ENCODE measurements around the gene DPYD. TPM values are rescaled to one million over a fixed set of nuclear protein-coding genes. Genes with fewer than 3 reads are reported as not detected.
A peak's percentile ranks its signal among the peaks of the same experiment; 100 is the strongest.

DPYD gene
- total RNA-seq, 2 donors from 2014 or later: 9.2 to 17.5 TPM

DNA sequence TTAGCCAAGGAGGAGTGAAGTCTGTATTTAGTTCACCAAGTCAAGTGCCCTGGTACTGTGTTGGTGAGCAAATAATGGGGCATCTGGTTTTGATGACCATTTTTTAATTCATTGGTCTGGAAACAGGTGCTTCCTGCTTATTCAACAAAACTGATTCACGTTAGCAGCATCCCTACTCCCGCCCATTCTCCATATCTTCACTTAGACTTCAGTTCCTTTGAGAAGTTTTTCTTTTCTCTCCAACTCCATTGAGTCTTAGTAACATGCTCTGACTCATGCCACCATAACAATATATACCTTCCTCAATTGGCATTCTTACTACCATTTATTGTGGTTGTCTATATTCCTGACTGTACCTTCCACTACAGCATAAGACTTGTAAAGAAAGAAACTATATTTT, 468.9 kb downstream of the DPYD start:
- Mint-ChIP-seq H3K36me3 (ENCODE audit: low read depth) (no peaks in the 10 kb centered on the region), H3K4me1 (peaks cover 5% of the 10 kb centered on the region), H3K9me3 (no peaks in the 10 kb centered on the region), H3K27ac (no peak overlapping the region), H3K27me3 (ENCODE audit: insufficient read depth) (no peaks in the 10 kb centered on the region), H3K4me3 (no peak overlapping the region)
- no peak for DNase-seq
- H3K27me3 ChIP-seq (ENCODE audit: control insufficient read depth, insufficient read depth, low read length, poor library complexity, severe bottlenecking): no peaks in the 10 kb centered on the region
- TF ChIP-seq, protein P1, sequence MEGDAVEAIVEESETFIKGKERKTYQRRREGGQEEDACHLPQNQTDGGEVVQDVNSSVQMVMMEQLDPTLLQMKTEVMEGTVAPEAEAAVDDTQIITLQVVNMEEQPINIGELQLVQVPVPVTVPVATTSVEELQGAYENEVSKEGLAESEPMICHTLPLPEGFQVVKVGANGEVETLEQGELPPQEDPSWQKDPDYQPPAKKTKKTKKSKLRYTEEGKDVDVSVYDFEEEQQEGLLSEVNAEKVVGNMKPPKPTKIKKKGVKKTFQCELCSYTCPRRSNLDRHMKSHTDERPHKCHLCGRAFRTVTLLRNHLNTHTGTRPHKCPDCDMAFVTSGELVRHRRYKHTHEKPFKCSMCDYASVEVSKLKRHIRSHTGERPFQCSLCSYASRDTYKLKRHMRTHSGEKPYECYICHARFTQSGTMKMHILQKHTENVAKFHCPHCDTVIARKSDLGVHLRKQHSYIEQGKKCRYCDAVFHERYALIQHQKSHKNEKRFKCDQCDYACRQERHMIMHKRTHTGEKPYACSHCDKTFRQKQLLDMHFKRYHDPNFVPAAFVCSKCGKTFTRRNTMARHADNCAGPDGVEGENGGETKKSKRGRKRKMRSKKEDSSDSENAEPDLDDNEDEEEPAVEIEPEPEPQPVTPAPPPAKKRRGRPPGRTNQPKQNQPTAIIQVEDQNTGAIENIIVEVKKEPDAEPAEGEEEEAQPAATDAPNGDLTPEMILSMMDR (conservative IDR thresholded peaks at IDR 0.05): no peak
- H3K9me3 ChIP-seq (ENCODE audit: control insufficient read depth, low read length): no peaks in the 10 kb centered on the region
- peaks cover 3% of the 10 kb centered on the region for H3K4me1 ChIP-seq (ENCODE audit: control insufficient read depth, insufficient read depth, low read length)
- H3K4me3 ChIP-seq (ENCODE audit: low read length): no peak overlapping the region
- H3K36me3 ChIP-seq (ENCODE audit: control insufficient read depth, insufficient read depth, low read length): no peaks in the 10 kb centered on the region
- no peak overlapping the region for H3K27ac ChIP-seq (ENCODE audit: low read depth, low read length)
- WGBS, 2 experiments (ENCODE audit: insufficient coverage in 1 of 2, insufficient read length in 1 of 2): 92% methylated on average over 2 of the region's 2 CpGs; no CpG with 5 or more reads in 1 of the 2 experiments
- H3K9ac ChIP-seq (ENCODE audit: extremely low read depth, low read length, poor library complexity, severe bottlenecking): no peak overlapping the region

- H3K4me1 ChIP-seq (ENCODE audit: control insufficient read depth, insufficient read depth, low read length): no peaks in the 10 kb centered on the region
- no peaks in the 10 kb centered on the region for H3K9me3 ChIP-seq (ENCODE audit: control insufficient read depth, low read length)
- Mint-ChIP-seq H3K27ac (no peak overlapping the region), H3K27me3 (ENCODE audit: insufficient read depth) (no peaks in the 10 kb centered on the region), H3K4me1 (peaks cover under 1% of the 10 kb centered on the region), H3K9me3 (no peaks in the 10 kb centered on the region), H3K4me3 (no peak overlapping the region), H3K36me3 (ENCODE audit: low read depth) (no peaks in the 10 kb centered on the region)
- no peak overlapping the region for H3K9ac ChIP-seq (ENCODE audit: extremely low read depth, low read length, poor library complexity, severe bottlenecking)
- no peaks in the 10 kb centered on the region for H3K27me3 ChIP-seq (ENCODE audit: control insufficient read depth, insufficient read depth, low read length, poor library complexity, severe bottlenecking)
- WGBS, 2 experiments (ENCODE audit: insufficient coverage in 1 of 2, insufficient read length in 1 of 2): 87 to 89% methylated on average over 6 of the region's 7 CpGs
- TF ChIP-seq, protein P1 (conservative IDR thresholded peaks at IDR 0.05): peak; percentile 13
- no peaks in the 10 kb centered on the region for H3K36me3 ChIP-seq (ENCODE audit: control insufficient read depth, insufficient read depth, low read length)
- H3K4me3 ChIP-seq (ENCODE audit: low read length): no peak overlapping the region
- no peak for DNase-seq
- H3K27ac ChIP-seq (ENCODE audit: low read depth, low read length): no peak overlapping the region
Observed at GRCh38 chr1:97451046-97451826, 469.6 kb downstream of the DPYD start.

DNA sequence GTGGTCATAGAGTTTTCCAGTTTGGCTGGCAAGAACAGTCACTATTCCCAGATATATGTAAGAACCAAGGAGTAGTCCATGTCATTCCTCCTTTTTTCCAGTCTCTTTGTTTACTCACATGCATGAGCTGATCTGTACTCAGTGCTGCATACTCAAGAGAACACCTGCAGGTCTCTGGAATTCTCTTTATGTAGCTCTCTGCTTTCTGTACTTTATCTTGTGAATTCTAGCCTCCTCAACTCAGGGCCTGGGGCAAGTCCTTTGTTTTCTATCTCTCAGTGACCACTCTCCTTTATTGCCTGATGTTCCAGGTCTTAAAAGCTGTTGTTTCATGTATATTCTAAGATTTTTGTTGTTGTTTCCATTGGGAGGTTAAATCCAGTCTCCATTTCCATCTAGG, 478.9 kb downstream of the DPYD start:
- Mint-ChIP-seq H3K36me3 (ENCODE audit: low read depth) (no peaks in the 10 kb centered on the region), H3K27ac (no peak overlapping the region), H3K4me1 (peaks cover 2% of the 10 kb centered on the region), H3K27me3 (ENCODE audit: insufficient read depth) (no peaks in the 10 kb centered on the region), H3K9me3 (no peaks in the 10 kb centered on the region), H3K4me3 (no peak overlapping the region)
- H3K36me3 ChIP-seq (ENCODE audit: control insufficient read depth, insufficient read depth, low read length): no peaks in the 10 kb centered on the region
- H3K9ac ChIP-seq (ENCODE audit: extremely low read depth, low read length, poor library complexity, severe bottlenecking): no peak overlapping the region
- DNase-seq: no peak
- TF ChIP-seq, protein P1 (conservative IDR thresholded peaks at IDR 0.05): no peak
- H3K9me3 ChIP-seq (ENCODE audit: control insufficient read depth, low read length): no peaks in the 10 kb centered on the region
- H3K4me3 ChIP-seq (ENCODE audit: low read length): no peak overlapping the region
- no peaks in the 10 kb centered on the region for H3K4me1 ChIP-seq (ENCODE audit: control insufficient read depth, insufficient read depth, low read length)
- H3K27me3 ChIP-seq (ENCODE audit: control insufficient read depth, insufficient read depth, low read length, poor library complexity, severe bottlenecking): no peaks in the 10 kb centered on the region
- no peak overlapping the region for H3K27ac ChIP-seq (ENCODE audit: low read depth, low read length)

Measured in endodermal cell (in vitro differentiated cells).